Mucosa of rectum (tissue), 2 donors: ENCODE results near the gene BORCS6.
A peak's percentile ranks its signal among the peaks of the same experiment; 100 is the strongest.

ENCODE experiments used
- H3K27ac ChIP-seq, 2 donors: one replicate each; pipeline ENCODE4 v1.7.0; 2013; ENCODE audit warnings: inconsistent platforms in 2 of 2, low read depth in 2 of 2, low read length in 2 of 2
- H3K27me3 ChIP-seq, 2 donors: one replicate each; pipeline ENCODE4 v1.7.0; 2013; ENCODE audit warnings: low read length in 2 of 2; ENCODE audit not compliant: control insufficient read depth in 2 of 2, insufficient read depth in 2 of 2
- H3K36me3 ChIP-seq, 2 donors: one replicate each; pipeline ENCODE4 v1.7.0; 2013; ENCODE audit warnings: low read length in 2 of 2; ENCODE audit not compliant: control insufficient read depth in 2 of 2, insufficient read depth in 2 of 2
- H3K4me1 ChIP-seq, 2 donors: one replicate each; pipeline ENCODE4 v1.7.0; 2013; ENCODE audit warnings: low read length in 2 of 2, mild to moderate bottlenecking in 1 of 2; ENCODE audit not compliant: control insufficient read depth in 2 of 2, insufficient read depth in 2 of 2
- H3K4me3 ChIP-seq, 2 donors: one replicate each; pipeline ENCODE4 v1.7.0; 2013; ENCODE audit warnings: low read length in 2 of 2
- H3K9ac ChIP-seq, 2 donors: one replicate each; pipeline ENCODE4 v1.7.0; 2013; ENCODE audit warnings: low read length in 2 of 2, low read depth in 1 of 2, mild to moderate bottlenecking in 1 of 2
- H3K9me3 ChIP-seq, 2 donors: one replicate each; pipeline ENCODE4 v1.7.0; 2013; ENCODE audit warnings: low read length in 2 of 2; ENCODE audit not compliant: control insufficient read depth in 2 of 2
- donor health status: healthy.
- donor health status: Normal muscosa, but diverticular disease.

The BORCS6 gene

DNA sequence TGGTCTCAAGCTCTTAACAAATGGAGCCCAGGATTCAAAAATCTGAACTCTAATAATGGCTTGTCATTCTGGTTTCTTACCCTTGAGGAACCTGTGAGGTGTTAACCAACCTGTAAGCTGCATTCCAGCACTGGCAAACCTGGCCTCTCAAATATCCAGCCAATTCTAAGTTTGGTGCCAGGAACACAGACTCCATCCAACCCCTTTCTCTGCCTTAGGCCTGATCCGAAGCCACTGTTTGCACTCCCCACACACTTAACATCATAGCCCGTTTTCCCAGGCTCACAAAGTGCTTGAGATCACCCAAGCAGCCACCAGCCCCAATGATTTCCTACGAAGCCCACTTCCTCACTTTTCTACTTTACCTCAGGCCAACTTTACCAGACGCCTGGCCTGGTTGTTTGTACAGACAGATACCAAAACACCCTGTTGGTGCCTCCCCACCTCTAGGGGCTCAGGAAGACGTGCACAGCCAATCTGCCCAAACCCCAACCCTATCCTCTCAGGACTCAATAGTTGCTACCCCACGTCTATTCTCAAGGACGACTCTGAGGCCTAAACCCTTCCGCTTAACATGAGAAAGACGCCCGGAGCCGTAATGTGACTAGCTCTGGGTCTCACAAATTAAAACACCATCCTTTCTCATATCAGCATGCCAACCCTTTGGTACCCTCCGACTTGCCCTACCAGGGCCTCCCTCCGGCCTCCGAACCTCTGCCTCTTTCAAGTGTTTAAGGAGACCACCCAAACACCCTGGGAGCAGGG lies 34.6 kb downstream of the BORCS6 start:
- Histone ChIP-seq H3K9me3 (no peaks in the 10 kb centered on the region), H3K4me1 (peaks cover 56 to 65% of the 10 kb centered on the region in 2 donors), H3K27ac (peak overlapping the region; percentile 98 to 100), H3K27me3 (no peaks in the 10 kb centered on the region), H3K36me3 (peaks cover 9 to 12% of the 10 kb centered on the region in 2 donors), H3K9ac (peak overlapping the region; percentile 97 to 100), H3K4me3 (peak overlapping the region; percentile 95 to 99)

DNA sequence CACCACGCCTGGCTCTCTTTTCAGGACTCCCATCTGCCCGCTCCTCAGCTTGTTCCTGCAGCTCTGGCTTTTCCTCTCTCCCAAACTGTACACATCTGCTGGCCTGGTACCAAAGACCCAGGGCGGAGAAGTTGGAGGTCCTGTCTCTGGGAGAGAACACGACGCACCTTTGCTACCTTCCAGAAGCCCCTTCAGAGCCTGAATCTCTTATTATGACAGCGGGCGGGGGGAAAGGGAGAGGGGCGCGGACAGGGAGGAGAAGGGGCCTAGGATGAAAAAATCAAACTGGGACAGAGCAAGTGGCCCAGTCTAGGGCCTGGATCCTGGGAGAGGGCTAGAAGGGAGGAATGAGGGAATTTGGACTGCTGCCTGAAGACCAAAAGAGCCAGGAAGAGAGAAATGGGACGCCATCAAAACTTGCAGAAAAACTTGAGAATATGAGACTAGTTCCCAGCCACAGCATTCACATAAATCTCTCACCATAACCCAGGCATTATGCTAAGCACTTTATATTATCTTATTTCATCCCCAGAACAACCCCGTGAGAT lies 35.3 kb downstream of the BORCS6 start:
- no peaks in the 10 kb centered on the region for H3K9me3 ChIP-seq
- peak overlapping the region; percentile 97 to 100 for H3K9ac ChIP-seq
- peaks cover 56 to 62% of the 10 kb centered on the region in 2 donors for H3K4me1 ChIP-seq
- peak overlapping the region; percentile 98 to 100 for H3K27ac ChIP-seq
- H3K4me3 ChIP-seq = peak overlapping the region; percentile 95 to 99
- H3K36me3 ChIP-seq = peaks cover 13 to 15% of the 10 kb centered on the region in 2 donors
- H3K27me3 ChIP-seq = no peaks in the 10 kb centered on the region

DNA sequence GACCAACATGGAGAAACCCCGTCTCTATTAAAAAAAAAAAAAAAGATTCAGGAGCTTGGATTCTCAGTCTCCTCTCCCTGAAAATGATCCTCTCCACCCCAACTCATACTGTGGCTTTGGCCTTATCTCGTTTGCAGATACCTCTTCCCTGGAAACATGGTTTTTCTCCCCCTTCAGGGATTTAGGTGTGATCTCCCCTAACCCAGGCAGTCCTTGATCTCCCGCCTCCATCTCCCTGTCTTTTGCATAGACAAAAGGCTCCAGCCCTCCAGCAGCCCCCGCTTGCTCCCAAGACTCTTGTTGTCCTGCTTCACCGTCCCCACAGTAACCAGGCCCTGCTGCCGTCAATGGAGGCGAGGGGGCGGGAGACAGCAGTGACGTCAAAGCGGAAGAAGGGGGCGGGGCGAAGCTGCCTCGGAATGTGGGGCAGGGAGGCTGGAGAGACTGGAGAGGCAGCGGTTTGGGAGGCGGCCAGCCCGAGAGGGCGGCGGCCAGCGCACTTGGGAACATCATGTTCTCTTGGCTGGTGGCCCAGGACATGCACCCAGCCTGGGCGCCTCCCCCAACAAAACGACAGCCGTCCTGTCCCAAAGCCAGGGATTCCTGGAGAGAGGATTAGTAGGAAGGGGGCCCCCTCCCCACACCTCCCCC lies 35.9 kb downstream of the BORCS6 start:
- H3K27ac ChIP-seq = peak overlapping the region; percentile 98 to 100
- H3K9ac ChIP-seq = peak overlapping the region; percentile 97 to 100
- no peaks in the 10 kb centered on the region for H3K27me3 ChIP-seq
- peaks cover 56 to 62% of the 10 kb centered on the region in 2 donors for H3K4me1 ChIP-seq
- H3K9me3 ChIP-seq = no peaks in the 10 kb centered on the region
- H3K4me3 ChIP-seq = peak overlapping the region; percentile 95 to 99
- peaks cover 15 to 19% of the 10 kb centered on the region in 2 donors for H3K36me3 ChIP-seq

DNA sequence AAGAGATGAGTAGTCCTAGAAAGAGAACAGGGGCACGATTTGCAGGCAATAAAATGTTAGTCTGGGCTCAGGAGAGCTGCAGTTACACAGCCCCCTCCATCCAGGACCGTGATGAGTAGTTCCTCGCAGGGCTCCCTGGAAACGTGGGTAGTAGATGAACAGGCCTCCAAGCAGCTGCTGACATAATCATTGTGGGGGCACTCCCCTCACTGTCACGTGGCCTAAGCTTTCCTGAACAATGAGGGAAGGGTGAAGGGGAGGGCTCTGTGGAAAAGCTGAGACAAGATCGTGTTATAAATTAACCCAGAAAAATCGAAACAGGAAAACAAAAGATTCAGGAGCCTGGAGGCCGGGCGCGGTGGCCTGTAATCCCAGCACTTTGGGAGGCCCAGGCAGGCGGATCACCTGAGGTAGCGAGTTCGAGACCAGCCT lies 36.4 kb downstream of the BORCS6 start:
- Histone ChIP-seq H3K9me3 (no peaks in the 10 kb centered on the region), H3K27ac (peak overlapping the region; percentile 98 to 100), H3K4me3 (peak overlapping the region; percentile 60 to 89), H3K4me1 (peaks cover 54 to 58% of the 10 kb centered on the region in 2 donors), H3K27me3 (no peaks in the 10 kb centered on the region), H3K36me3 (peaks cover 19 to 23% of the 10 kb centered on the region in 2 donors), H3K9ac (peak overlapping the region; percentile 82 to 95)

DNA sequence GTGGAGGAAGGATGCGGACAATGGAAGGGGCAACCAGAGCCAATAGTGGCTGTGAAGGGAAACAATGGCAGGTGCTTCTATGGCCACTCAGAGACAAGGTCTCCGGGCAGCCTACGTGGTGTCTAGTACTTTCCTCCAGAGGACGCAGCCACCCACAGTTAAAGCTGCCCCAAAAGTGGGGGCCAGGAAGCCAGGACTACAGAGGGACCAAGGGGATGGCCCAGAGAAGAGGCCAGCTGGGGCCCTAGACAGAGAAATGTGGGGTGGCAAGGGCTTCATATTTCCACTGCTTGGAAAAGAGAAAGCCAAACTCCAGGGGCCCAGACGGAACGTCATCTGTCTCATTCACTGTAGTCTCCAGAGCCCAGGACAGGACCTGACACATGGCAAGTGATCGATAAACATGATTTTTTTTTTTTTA lies 36.9 kb downstream of the BORCS6 start:
- H3K27me3 ChIP-seq = no peaks in the 10 kb centered on the region
- H3K9ac ChIP-seq = peak overlapping the region; percentile 78 to 95
- H3K36me3 ChIP-seq = peaks cover 24 to 28% of the 10 kb centered on the region in 2 donors
- peak overlapping the region; percentile 98 to 100 for H3K27ac ChIP-seq
- no peaks in the 10 kb centered on the region for H3K9me3 ChIP-seq
- peaks cover 51 to 56% of the 10 kb centered on the region in 2 donors for H3K4me1 ChIP-seq
- peak overlapping the region; percentile 33 to 89 for H3K4me3 ChIP-seq

DNA sequence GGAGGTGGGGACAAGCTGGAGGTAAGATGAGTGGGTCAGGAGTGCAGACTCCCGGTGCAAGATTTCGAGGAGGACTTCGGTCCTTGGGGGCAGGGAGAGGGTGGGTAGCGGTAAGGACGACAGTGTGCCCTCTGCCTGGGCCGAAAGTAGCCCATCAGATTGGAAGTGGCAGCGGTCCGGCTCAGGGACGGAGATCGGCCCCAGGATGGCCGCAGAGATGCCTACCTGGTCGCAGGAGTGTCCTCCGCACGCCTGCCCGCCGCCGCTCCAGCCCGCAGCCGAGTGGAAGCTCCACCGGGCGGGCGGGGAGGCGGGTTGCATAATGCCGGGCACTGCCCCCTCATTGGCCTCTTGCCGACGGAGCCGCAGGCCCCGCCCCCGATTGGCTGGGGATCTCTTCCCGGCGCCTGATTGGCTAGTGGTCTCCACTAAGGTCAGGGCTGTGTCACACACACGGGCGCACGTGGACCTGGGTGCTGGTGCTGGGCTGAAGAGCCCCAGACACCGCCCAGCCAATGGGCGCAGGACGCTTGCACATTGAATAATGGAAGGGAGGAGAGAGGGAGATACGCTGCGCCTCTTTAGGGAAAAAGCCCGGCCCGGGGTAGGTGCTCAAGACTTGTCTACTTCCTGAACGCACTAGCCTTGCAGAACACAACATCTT lies 37.7 kb downstream of the BORCS6 start, which contains the start of gene PER1:
Gene PER1 (minus strand): TSS at position 293 of the 664 bp plus-strand sequence. CDS start 1,698 bp downstream, outside the sequence.
- Histone ChIP-seq H3K36me3 (peaks cover 32 to 36% of the 10 kb centered on the region in 2 donors), H3K27me3 (no peaks in the 10 kb centered on the region), H3K27ac (peak within 1 kb of the TSS; percentile 98 to 100), H3K4me3 (peak within 1 kb of the TSS; percentile 74 to 89), H3K9me3 (no peaks in the 10 kb centered on the region), H3K9ac (peak within 1 kb of the TSS; percentile 95 to 99), H3K4me1 (peaks cover 51 to 56% of the 10 kb centered on the region in 2 donors)

DNA sequence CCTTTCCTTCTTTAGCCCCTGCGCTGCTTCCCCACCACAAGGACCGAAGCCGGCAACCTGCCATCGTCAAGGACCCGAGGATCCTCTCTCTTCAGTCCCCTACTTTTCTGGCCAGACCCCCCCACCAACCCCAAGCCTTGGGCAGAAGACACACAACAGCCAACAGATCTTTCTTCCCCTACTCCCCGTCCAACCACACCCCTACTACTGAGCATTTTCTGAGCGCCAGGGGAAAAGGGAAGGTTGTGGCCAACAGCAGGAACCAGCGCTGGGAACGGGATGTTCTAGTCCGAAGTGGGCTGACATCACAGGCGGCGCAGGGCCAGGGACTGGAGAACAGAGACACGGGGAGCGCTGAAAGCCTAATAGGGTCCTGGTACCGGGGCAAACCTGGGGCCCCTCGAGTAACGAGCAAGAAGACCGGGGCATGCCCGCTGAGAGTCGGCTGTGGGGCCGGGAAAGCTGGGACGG lies 38.3 kb downstream of the BORCS6 start:
- Histone ChIP-seq H3K36me3 (peaks cover 37 to 42% of the 10 kb centered on the region in 2 donors), H3K9ac (peak overlapping the region; percentile 95 to 99), H3K4me3 (peak overlapping the region; percentile 74 to 89), H3K27me3 (no peaks in the 10 kb centered on the region), H3K27ac (peak overlapping the region; percentile 98 to 100), H3K9me3 (no peaks in the 10 kb centered on the region), H3K4me1 (peaks cover 46 to 50% of the 10 kb centered on the region in 2 donors)

DNA sequence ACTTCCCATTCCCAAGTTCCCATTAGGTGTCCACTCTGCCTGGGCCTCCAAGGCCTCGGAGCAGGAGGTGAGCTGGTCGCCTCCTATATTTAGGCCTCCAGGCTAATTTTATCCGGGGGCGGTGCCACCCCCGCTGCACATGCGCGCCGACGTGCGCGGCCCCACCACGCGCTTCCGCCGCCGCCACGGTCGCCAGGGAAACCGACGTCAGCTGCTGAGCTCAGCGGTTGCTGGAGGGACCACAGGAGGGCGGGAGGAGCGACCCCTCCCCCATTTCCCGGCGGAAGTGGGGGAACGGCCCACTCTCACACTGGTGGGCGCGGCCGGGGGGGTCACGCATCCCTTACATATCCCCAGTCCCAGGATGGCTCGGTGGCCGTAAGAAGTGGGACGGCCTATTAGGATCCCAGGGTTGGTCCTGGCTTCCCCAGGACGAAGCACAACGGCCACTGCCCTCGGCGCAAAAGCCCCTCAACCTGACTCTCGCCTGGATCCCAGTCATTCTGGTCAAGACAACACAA lies 38.8 kb downstream of the BORCS6 start:
- Histone ChIP-seq H3K4me1 (peaks cover 45 to 50% of the 10 kb centered on the region in 2 donors), H3K27ac (peak overlapping the region; percentile 98 to 100), H3K36me3 (peaks cover 42 to 46% of the 10 kb centered on the region in 2 donors), H3K9me3 (no peaks in the 10 kb centered on the region), H3K9ac (peak overlapping the region; percentile 95 to 99), H3K4me3 (peak overlapping the region; percentile 74 to 89), H3K27me3 (no peaks in the 10 kb centered on the region)
